ENCODE data around the gene NHSL1. TPM values are rescaled to one million over a fixed set of nuclear protein-coding genes. Genes with fewer than 3 reads are reported as not detected.
A peak's percentile ranks its signal among the peaks of the same experiment; 100 is the strongest.

Gene NHSL1
- total and polyA plus RNA-seq, 7 experiments from 2014 or later: 0.05 to 1.2 (median 0.47) TPM; not detected in 1

GRCh38 chr6:138402838-138403187 lies 96.5 kb downstream of the NHSL1 start:
- Mint-ChIP-seq H3K9me3 (peaks cover 0 to 3% (median 0%) of the 10 kb centered on the region in 11 donors), H3K27me3 (peaks cover 0 to 22% (median 0%) of the 10 kb centered on the region in 5 donors), H3K4me3 (peak overlapping the region; percentile 72 to 88 (median 83)), H3K4me1 (peaks cover 4 to 35% (median 24%) of the 10 kb centered on the region in 7 donors), H3K27ac (peak overlapping the region in 4 of 9 donors; percentile 38 to 82 (median 69)), H3K36me3 (peaks cover 0 to 10% (median 0%) of the 10 kb centered on the region in 5 donors)
- Histone ChIP-seq H3K9me3 (ENCODE audit: control insufficient read depth in 2 of 3, low read length in 3 of 3) (no peaks in the 10 kb centered on the region), H3K4me1 (ENCODE audit: control insufficient read depth in 2 of 2, insufficient read depth in 2 of 2, low read length in 2 of 2) (peaks cover 12 to 14% of the 10 kb centered on the region in 2 donors), H3K36me3 (ENCODE audit: control insufficient read depth in 2 of 3, insufficient read depth in 3 of 3, low read length in 3 of 3) (peaks cover 0 to 17% (median 0%) of the 10 kb centered on the region in 3 experiments), H3K4me3 (ENCODE audit: low read length) (peak overlapping the region; percentile 98), H3K27me3 (ENCODE audit: control insufficient read depth in 2 of 2, insufficient read depth in 2 of 2, low read length in 2 of 2) (no peaks in the 10 kb centered on the region), H3K27ac (ENCODE audit: low read depth, low read length) (no peak overlapping the region)
- intact Hi-C loops (cut with micrococcal nuclease): loop anchor here in 1 of 2 donors (5.0 to 10.0 kb wide), 6 partner anchors 296 to 1581 kb away; partner anchors contain the start of genes PERP, PEX7 and TNFAIP3
- ChIA-PET POLR2A (interaction anchor here (0.5 to 3.3 kb wide), 7 partner anchors 12 to 1176 kb away, joined by 3 to 18 read pairs (median 4); no protein-coding TSS in a partner anchor), CTCF (interaction anchor here (0.5 to 1.6 kb wide), 4 partner anchors 30 to 286 kb away, joined by 3 to 6 read pairs (median 4); partner anchors contain the start of gene NHSL1)
- ATAC-seq (no peak), DNase-seq (no peak)

DNA sequence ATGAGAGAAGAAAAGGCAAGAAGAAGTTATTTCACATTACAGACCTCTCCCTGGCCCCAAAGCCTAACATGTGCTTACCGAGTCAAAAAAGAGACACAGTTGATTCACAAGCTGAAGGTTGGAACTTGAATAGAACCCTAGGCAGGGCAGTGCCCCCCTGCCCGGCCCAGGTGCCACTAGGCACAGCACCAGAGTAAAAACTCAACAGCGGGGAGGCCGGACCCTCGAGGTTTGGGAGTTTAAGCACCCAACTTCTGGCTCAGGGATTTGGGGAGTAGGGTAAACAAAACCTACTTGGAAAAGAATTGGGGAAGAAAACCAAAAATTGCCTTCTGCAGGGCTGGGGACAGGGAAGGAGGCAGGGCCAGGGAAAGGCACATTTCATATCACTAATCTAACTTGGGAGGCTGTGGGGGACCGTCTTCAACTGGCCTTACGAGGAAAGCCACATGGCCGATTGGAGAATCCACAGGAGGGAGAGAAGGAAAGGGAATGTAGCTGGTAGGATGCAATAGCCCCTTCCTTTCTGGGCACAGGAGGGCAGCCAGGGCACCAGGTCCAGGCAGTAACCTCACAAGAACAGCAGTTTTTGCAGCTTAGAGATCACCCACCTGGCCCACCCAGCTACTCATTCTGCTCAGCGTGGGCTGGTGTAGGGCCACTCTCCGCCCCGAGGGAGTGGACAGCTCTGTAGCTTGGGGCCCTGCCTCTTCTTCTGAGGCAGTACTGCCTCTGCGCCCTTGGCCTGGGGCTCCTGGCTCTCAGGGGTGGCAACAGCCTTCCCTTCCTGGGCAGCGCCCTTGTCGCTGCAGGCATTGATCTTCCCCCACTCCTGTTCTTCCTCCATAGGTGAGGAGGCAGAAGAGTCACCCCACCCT lies 97.1 kb downstream of the NHSL1 start:
- no peak for DNase-seq
- no peak overlapping the region for H3K4me3 ChIP-seq (ENCODE audit: low read length)
- H3K27ac ChIP-seq (ENCODE audit: low read depth, low read length): no peak overlapping the region
- Mint-ChIP-seq H3K36me3 (peaks cover 0 to 6% (median 0%) of the 10 kb centered on the region in 5 donors), H3K9me3 (peaks cover 0 to 3% (median 0%) of the 10 kb centered on the region in 11 donors), H3K4me3 (peak overlapping the region in 9 of 10 donors; percentile 13 to 73 (median 29)), H3K27me3 (peaks cover 0 to 22% (median 0%) of the 10 kb centered on the region in 5 donors), H3K4me1 (peaks cover 4 to 29% (median 24%) of the 10 kb centered on the region in 7 donors), H3K27ac (peak overlapping the region in 6 of 9 donors; percentile 16 to 71 (median 49))
- peaks cover 0 to 11% (median 0%) of the 10 kb centered on the region in 3 experiments for H3K36me3 ChIP-seq (ENCODE audit: control insufficient read depth in 2 of 3, insufficient read depth in 3 of 3, low read length in 3 of 3)
- ChIA-PET POLR2A (interaction anchor here (0.5 to 1.2 kb wide), 4 partner anchors 13 to 1175 kb away, joined by 3 to 5 read pairs (median 4); no protein-coding TSS in a partner anchor), CTCF (interaction anchor here (0.5 to 1.6 kb wide), 4 partner anchors 30 to 286 kb away, joined by 3 to 6 read pairs (median 4); partner anchors contain the start of gene NHSL1)
- H3K27me3 ChIP-seq (ENCODE audit: control insufficient read depth in 2 of 2, insufficient read depth in 2 of 2, low read length in 2 of 2): no peaks in the 10 kb centered on the region
- ATAC-seq: no peak
- intact Hi-C loops (cut with micrococcal nuclease): loop anchor here in 1 of 2 donors (5.0 to 10.0 kb wide), 6 partner anchors 295 to 1580 kb away; partner anchors contain the start of genes PERP, PEX7 and TNFAIP3
- H3K9me3 ChIP-seq (ENCODE audit: control insufficient read depth in 2 of 3, low read length in 3 of 3): no peaks in the 10 kb centered on the region
- peaks cover 12 to 14% of the 10 kb centered on the region in 2 donors for H3K4me1 ChIP-seq (ENCODE audit: control insufficient read depth in 2 of 2, insufficient read depth in 2 of 2, low read length in 2 of 2)

GRCh38 chr6:138400326-138400725 lies 99.0 kb downstream of the NHSL1 start:
- DNase-seq (no peak), ATAC-seq (no peak)
- ChIA-PET POLR2A (no interaction called here), CTCF (no interaction called here)
- H3K9me3 Mint-ChIP-seq: peaks cover 0 to 3% (median 0%) of the 10 kb centered on the region in 11 donors
- H3K4me1 Mint-ChIP-seq: peaks cover 2 to 17% (median 11%) of the 10 kb centered on the region in 7 donors
- Histone ChIP-seq H3K27ac (ENCODE audit: low read depth, low read length) (no peak overlapping the region), H3K36me3 (ENCODE audit: control insufficient read depth in 2 of 3, insufficient read depth in 3 of 3, low read length in 3 of 3) (no peaks in the 10 kb centered on the region), H3K4me1 (ENCODE audit: control insufficient read depth in 2 of 2, insufficient read depth in 2 of 2, low read length in 2 of 2) (peaks cover 12% of the 10 kb centered on the region in 2 donors), H3K4me3 (ENCODE audit: low read length) (no peak overlapping the region), H3K9me3 (ENCODE audit: control insufficient read depth in 2 of 3, low read length in 3 of 3) (no peaks in the 10 kb centered on the region), H3K27me3 (ENCODE audit: control insufficient read depth in 2 of 2, insufficient read depth in 2 of 2, low read length in 2 of 2) (no peaks in the 10 kb centered on the region)
- no peaks in the 10 kb centered on the region for H3K36me3 Mint-ChIP-seq
- H3K4me3 Mint-ChIP-seq: no peak overlapping the region
- H3K27ac Mint-ChIP-seq: no peak overlapping the region
- intact Hi-C loops (cut with micrococcal nuclease): loop anchor here in 1 of 2 donors (5.0 to 10.0 kb wide), 6 partner anchors 293 to 1578 kb away; partner anchors contain the start of genes PERP, PEX7 and TNFAIP3
- peaks cover 0 to 26% (median 0%) of the 10 kb centered on the region in 5 donors for H3K27me3 Mint-ChIP-seq

GRCh38 chr6:138397128-138398122 lies 101.9 kb downstream of the NHSL1 start:
- Histone ChIP-seq H3K27me3 (ENCODE audit: control insufficient read depth in 2 of 2, insufficient read depth in 2 of 2, low read length in 2 of 2) (no peaks in the 10 kb centered on the region), H3K9me3 (ENCODE audit: control insufficient read depth in 2 of 3, low read length in 3 of 3) (no peaks in the 10 kb centered on the region), H3K27ac (ENCODE audit: low read depth, low read length) (no peak overlapping the region), H3K4me3 (ENCODE audit: low read length) (no peak overlapping the region), H3K36me3 (ENCODE audit: control insufficient read depth in 2 of 3, insufficient read depth in 3 of 3, low read length in 3 of 3) (no peaks in the 10 kb centered on the region), H3K4me1 (ENCODE audit: control insufficient read depth in 2 of 2, insufficient read depth in 2 of 2, low read length in 2 of 2) (no peaks in the 10 kb centered on the region)
- Mint-ChIP-seq H3K4me1 (peaks cover 0 to 6% (median 5%) of the 10 kb centered on the region in 7 donors), H3K9me3 (no peaks in the 10 kb centered on the region), H3K4me3 (no peak overlapping the region), H3K27ac (no peak overlapping the region), H3K36me3 (no peaks in the 10 kb centered on the region), H3K27me3 (peaks cover 0 to 23% (median 0%) of the 10 kb centered on the region in 5 donors)
- intact Hi-C loops (cut with micrococcal nuclease): no loop called here
- ChIA-PET POLR2A (no interaction called here), CTCF (interaction anchor here (0.5 to 0.6 kb wide), 2 partner anchors 13 to 15 kb away, joined by 3 read pairs; no protein-coding TSS in a partner anchor)
- no peak for DNase-seq
- no peak for ATAC-seq

GRCh38 chr6:138396709-138397108 lies 102.6 kb downstream of the NHSL1 start:
- DNase-seq (no peak), ATAC-seq (no peak)
- no peaks in the 10 kb centered on the region for H3K9me3 Mint-ChIP-seq
- Histone ChIP-seq H3K27me3 (ENCODE audit: control insufficient read depth in 2 of 2, insufficient read depth in 2 of 2, low read length in 2 of 2) (no peaks in the 10 kb centered on the region), H3K4me3 (ENCODE audit: low read length) (no peak overlapping the region), H3K36me3 (ENCODE audit: control insufficient read depth in 2 of 3, insufficient read depth in 3 of 3, low read length in 3 of 3) (no peaks in the 10 kb centered on the region), H3K9me3 (ENCODE audit: control insufficient read depth in 2 of 3, low read length in 3 of 3) (no peaks in the 10 kb centered on the region), H3K27ac (ENCODE audit: low read depth, low read length) (no peak overlapping the region), H3K4me1 (ENCODE audit: control insufficient read depth in 2 of 2, insufficient read depth in 2 of 2, low read length in 2 of 2) (no peaks in the 10 kb centered on the region)
- H3K4me1 Mint-ChIP-seq: peaks cover 0 to 6% (median 1%) of the 10 kb centered on the region in 7 donors
- H3K27me3 Mint-ChIP-seq: peaks cover 0 to 17% (median 4%) of the 10 kb centered on the region in 5 donors
- no peaks in the 10 kb centered on the region for H3K36me3 Mint-ChIP-seq
- CTCF ChIA-PET: no interaction called here
- no peak overlapping the region for H3K4me3 Mint-ChIP-seq
- POLR2A ChIA-PET: no interaction called here
- no peak overlapping the region for H3K27ac Mint-ChIP-seq
- intact Hi-C loops (cut with micrococcal nuclease): no loop called here
